HepG2 (cell line): Measurements from ENCODE around the gene MORN5.

Experiments used
- IRF2 ChIP-seq: IDR thresholded peaks from 2 replicates; pipeline ENCODE4 v1.6.1; 2018; ENCODE audit warnings: missing genetic modification reagents, missing compliant biosample characterization
- MAZ ChIP-seq, 2 experiments: sonication (generic) in 1 of 2; formaldehyde crosslinking in 1 of 2; IDR thresholded peaks; 2 replicates each; pipeline versions ENCODE4 v1.5.0 to v1.6.1; 2012 to 2020; ENCODE audit warnings: low read depth in 2 of 2, mild to moderate bottlenecking in 2 of 2, borderline replicate concordance in 1 of 2, improper control_type of control experiment in 1 of 2, low read length in 1 of 2, missing genetic modification reagents in 1 of 2, moderate library complexity in 1 of 2
- SIN3A ChIP-seq: IDR thresholded peaks from 2 replicates; pipeline ENCODE4 v1.6.1; 2011; ENCODE audit warnings: low read depth, mild to moderate bottlenecking, control low read depth, low read length, borderline replicate concordance
- TAF1 ChIP-seq: sonication (generic); formaldehyde crosslinking; IDR thresholded peaks from 2 replicates; pipeline ENCODE4 v1.4.0; 2020; ENCODE audit warnings: missing genetic modification reagents
- USF2 ChIP-seq, 2 experiments: sonication (generic) in 1 of 2; formaldehyde crosslinking in 1 of 2; IDR thresholded peaks; 2 replicates each; pipeline versions ENCODE4 v1.5.1 to v1.6.1; 2011 to 2020; ENCODE audit warnings: borderline replicate concordance in 1 of 2, low read depth in 1 of 2, low read length in 1 of 2, mild to moderate bottlenecking in 1 of 2, missing genetic modification reagents in 1 of 2, moderate library complexity in 1 of 2
- ZNF484 ChIP-seq: sonication (generic); formaldehyde crosslinking; IDR thresholded peaks from 2 replicates; pipeline ENCODE4 v1.5.1; 2020; ENCODE audit warnings: mild to moderate bottlenecking, low read depth, missing genetic modification reagents, borderline replicate concordance
- ZNF558 ChIP-seq: sonication (generic); formaldehyde crosslinking; IDR thresholded peaks from 2 replicates; pipeline ENCODE4 v1.9.0; 2022; ENCODE audit warnings: mild to moderate bottlenecking, missing genetic modification reagents, borderline replicate concordance
- ZNF749 ChIP-seq: sonication (generic); formaldehyde crosslinking; IDR thresholded peaks from 2 replicates; pipeline ENCODE4 v1.8.0; 2022; ENCODE audit warnings: mild to moderate bottlenecking, missing genetic modification reagents, moderate library complexity, borderline replicate concordance
- ZNF839 ChIP-seq: sonication (generic); formaldehyde crosslinking; IDR thresholded peaks from 2 replicates; pipeline ENCODE4 v1.4.0; 2020; ENCODE audit warnings: missing genetic modification reagents, mild to moderate bottlenecking, borderline replicate concordance
- TF ChIP-seq, protein P1 (sequence below): IDR thresholded peaks from 2 replicates; pipeline ENCODE4 v1.6.1; 2016; ENCODE audit warnings: low read depth
- TF ChIP-seq, protein P2 (sequence below): sonication (generic); formaldehyde crosslinking; IDR thresholded peaks from 2 replicates; pipeline ENCODE4 v1.5.0; 2020; ENCODE audit warnings: mild to moderate bottlenecking, missing genetic modification reagents, moderate library complexity
- TF ChIP-seq, protein P3 (sequence below): IDR thresholded peaks from 2 replicates; pipeline ENCODE4 v1.6.1; 2012; ENCODE audit warnings: inconsistent platforms

GRCh38 chr9:122124528-122124927 lies 35.2 kb upstream of the MORN5 start:
- TF ChIP-seq, protein P1, sequence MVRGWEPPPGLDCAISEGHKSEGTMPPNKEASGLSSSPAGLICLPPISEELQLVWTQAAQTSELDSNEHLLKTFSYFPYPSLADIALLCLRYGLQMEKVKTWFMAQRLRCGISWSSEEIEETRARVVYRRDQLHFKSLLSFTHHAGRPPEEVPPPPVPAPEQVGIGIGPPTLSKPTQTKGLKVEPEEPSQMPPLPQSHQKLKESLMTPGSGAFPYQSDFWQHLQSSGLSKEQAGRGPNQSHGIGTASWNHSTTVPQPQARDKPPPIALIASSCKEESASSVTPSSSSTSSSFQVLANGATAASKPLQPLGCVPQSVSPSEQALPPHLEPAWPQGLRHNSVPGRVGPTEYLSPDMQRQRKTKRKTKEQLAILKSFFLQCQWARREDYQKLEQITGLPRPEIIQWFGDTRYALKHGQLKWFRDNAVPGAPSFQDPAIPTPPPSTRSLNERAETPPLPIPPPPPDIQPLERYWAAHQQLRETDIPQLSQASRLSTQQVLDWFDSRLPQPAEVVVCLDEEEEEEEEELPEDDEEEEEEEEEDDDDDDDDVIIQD (CRISPR knock-in tag): no peak
- TF ChIP-seq, protein P2, sequence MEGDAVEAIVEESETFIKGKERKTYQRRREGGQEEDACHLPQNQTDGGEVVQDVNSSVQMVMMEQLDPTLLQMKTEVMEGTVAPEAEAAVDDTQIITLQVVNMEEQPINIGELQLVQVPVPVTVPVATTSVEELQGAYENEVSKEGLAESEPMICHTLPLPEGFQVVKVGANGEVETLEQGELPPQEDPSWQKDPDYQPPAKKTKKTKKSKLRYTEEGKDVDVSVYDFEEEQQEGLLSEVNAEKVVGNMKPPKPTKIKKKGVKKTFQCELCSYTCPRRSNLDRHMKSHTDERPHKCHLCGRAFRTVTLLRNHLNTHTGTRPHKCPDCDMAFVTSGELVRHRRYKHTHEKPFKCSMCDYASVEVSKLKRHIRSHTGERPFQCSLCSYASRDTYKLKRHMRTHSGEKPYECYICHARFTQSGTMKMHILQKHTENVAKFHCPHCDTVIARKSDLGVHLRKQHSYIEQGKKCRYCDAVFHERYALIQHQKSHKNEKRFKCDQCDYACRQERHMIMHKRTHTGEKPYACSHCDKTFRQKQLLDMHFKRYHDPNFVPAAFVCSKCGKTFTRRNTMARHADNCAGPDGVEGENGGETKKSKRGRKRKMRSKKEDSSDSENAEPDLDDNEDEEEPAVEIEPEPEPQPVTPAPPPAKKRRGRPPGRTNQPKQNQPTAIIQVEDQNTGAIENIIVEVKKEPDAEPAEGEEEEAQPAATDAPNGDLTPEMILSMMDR: no peak
- TF ChIP-seq ZNF749 (no peak), USF2 (IDR thresholded peaks at IDR 0.05; ENCODE audit: low read depth, low read length) (no peak), USF2 (CRISPR knock-in tag; IDR thresholded peaks at IDR 0.05; ENCODE audit: borderline replicate concordance) (no peak), ZNF839 (CRISPR knock-in tag) (no peak), SIN3A (no peak), MAZ (IDR thresholded peaks at IDR 0.05; ENCODE audit: borderline replicate concordance, low read depth, low read length) (no peak), MAZ (CRISPR knock-in tag; IDR thresholded peaks at IDR 0.05; ENCODE audit: low read depth) (no peak), ZNF484 (CRISPR knock-in tag) (no peak), TAF1 (no peak), ZNF558 (CRISPR knock-in tag) (no peak), IRF2 (CRISPR knock-in tag) (no peak)
- TF ChIP-seq, protein P3, sequence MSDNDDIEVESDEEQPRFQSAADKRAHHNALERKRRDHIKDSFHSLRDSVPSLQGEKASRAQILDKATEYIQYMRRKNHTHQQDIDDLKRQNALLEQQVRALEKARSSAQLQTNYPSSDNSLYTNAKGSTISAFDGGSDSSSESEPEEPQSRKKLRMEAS: no peak
